Fibroblast of mammary gland (primary cell): Measurements from ENCODE around the gene TAF5.

ENCODE experiments used
- DNase-seq: peaks from one replicate; pipeline ENCODE4 v3.0.0-alpha.2; 2010; ENCODE audit warnings: low read depth
- H3K4me3 ChIP-seq: 2 replicates; pipeline ENCODE4 v1.5.1; 2011; ENCODE audit warnings: low read depth, mild to moderate bottlenecking, low read length, moderate library complexity; ENCODE audit not compliant: control insufficient read depth
- TF ChIP-seq, protein P1 (sequence below): conservative IDR thresholded peaks from 2 replicates; pipeline ENCODE4 v1.5.1; 2011; ENCODE audit warnings: low read depth, low read length, inconsistent platforms; ENCODE audit not compliant: control insufficient read depth, insufficient read depth

The TAF5 gene

DNA sequence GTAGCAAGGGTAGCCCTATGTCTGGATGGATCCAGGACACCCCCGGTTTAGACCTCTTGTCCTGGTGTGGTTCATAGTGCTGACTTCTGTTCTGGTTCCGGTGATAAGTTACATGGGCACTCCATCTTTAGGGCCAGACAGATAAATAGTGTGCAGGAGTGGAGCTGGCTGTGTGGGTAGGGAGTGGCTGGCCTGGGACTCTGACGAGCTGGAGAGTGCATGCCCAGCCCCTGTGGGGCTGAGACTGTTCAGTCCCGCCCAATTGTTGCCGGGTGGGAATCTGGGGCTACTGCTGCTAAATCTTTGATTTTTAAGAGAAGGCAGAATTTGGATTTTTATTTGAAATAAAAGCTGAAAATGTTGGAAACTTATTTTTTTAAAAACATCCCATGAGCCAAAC is 56.0 kb downstream of the TAF5 start:
- DNase-seq: no peak
- no peak overlapping the region for H3K4me3 ChIP-seq
- TF ChIP-seq, protein P1, sequence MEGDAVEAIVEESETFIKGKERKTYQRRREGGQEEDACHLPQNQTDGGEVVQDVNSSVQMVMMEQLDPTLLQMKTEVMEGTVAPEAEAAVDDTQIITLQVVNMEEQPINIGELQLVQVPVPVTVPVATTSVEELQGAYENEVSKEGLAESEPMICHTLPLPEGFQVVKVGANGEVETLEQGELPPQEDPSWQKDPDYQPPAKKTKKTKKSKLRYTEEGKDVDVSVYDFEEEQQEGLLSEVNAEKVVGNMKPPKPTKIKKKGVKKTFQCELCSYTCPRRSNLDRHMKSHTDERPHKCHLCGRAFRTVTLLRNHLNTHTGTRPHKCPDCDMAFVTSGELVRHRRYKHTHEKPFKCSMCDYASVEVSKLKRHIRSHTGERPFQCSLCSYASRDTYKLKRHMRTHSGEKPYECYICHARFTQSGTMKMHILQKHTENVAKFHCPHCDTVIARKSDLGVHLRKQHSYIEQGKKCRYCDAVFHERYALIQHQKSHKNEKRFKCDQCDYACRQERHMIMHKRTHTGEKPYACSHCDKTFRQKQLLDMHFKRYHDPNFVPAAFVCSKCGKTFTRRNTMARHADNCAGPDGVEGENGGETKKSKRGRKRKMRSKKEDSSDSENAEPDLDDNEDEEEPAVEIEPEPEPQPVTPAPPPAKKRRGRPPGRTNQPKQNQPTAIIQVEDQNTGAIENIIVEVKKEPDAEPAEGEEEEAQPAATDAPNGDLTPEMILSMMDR: no peak

- no peak for DNase-seq
- H3K4me3 ChIP-seq: no peak overlapping the region
- TF ChIP-seq, protein P1: no peak
Measured at GRCh38 chr10:103427866-103428265, 60.1 kb downstream of the TAF5 start.

- DNase-seq: no peak
- TF ChIP-seq, protein P1: no peak
- H3K4me3 ChIP-seq: no peak overlapping the region
Measured at GRCh38 chr10:103428989-103429643, 61.3 kb downstream of the TAF5 start.

DNA sequence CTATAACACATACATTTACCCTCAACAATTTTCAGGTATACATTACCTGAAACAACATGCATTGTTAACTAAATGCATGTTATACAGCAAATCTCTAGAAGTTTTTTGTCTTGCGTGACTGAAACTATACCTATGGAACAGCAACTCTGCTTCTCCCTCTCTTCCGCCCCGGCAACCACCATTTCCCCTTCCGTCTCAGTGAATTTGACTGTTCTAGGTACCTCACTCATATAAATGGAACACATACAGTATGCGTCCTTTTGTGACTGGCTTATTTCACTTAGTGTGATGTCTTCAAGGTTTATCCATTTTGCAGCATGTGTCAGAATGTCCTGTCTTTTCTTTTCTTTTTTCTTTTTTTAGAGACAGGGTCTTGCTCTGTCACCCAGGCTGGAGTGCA is 61.9 kb downstream of the TAF5 start:
- TF ChIP-seq, protein P1: no peak
- no peak overlapping the region for H3K4me3 ChIP-seq
- no peak for DNase-seq

GRCh38 chr10:103431902-103432301 is 64.1 kb downstream of the TAF5 start:
- DNase-seq: no peak
- H3K4me3 ChIP-seq: no peak overlapping the region
- TF ChIP-seq, protein P1: no peak

DNA sequence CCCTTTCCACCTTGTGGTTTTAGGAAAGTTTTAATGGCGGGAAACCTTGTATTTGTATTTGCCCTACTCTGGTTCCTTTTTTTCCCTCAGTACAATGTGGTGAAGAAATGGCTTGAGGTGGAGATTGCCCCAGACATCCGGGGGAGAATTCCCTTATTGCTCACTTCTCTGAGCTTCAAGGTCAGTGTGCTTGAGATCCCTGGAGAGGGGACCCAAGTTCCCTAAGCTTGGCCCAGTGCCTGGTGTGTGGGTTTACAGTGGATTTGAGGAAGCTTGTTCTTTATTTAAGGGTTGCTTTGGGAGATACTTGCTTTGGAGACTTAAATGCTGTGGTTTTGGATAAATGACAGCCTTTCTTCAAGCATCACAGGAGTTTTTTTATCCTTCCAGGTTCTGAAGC is 66.1 kb downstream of the TAF5 start:
- DNase-seq: peak; percentile 82
- no peak overlapping the region for H3K4me3 ChIP-seq
- TF ChIP-seq, protein P1: no peak
